ENCODE data around the gene C17orf67. TPM values are rescaled to one million over a fixed set of nuclear protein-coding genes. Genes with fewer than 3 reads are reported as not detected.

C17orf67 gene
- total and polyA plus RNA-seq, 2 of the 8 experiments (the other 6 are each of a cell fraction or from before 2014, with no cell fraction given), result 0.67 to 2.2 TPM

DNA sequence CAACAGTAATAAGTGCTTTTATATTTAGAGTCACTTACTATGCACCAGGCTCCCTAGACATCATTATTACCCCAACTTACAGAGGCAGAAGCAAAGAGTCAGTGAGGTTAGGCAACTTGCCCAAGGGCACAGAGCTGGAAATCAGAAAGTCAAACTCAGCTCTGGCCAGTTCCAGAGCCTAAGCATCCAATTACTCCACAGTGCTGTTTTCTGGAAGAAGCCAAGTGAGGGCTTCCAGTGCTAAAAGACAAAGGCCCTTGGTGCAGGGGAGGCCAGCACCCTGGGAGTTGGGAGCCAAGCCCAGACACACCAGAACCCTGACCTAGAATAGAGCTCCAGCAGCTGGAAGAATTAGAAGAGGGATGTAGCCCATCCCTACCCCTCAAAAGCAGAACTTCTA lies 40.2 kb downstream of the C17orf67 start (continued):
- TF ChIP-seq CHD7 (IDR thresholded peaks at IDR 0.05; ENCODE audit: insufficient replicate concordance, low read length) (no peak), POU5F1 (IDR thresholded peaks at IDR 0.05; ENCODE audit: low read depth, low read length) (no peak)
- TF ChIP-seq, protein P1, sequence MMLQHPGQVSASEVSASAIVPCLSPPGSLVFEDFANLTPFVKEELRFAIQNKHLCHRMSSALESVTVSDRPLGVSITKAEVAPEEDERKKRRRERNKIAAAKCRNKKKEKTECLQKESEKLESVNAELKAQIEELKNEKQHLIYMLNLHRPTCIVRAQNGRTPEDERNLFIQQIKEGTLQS (IDR thresholded peaks at IDR 0.05; ENCODE audit: insufficient read depth, low read depth, low read length), result no peak

Measured in H1 (cell line).